Naive thymus-derived CD8-positive, alpha-beta T cell (primary cell): ENCODE measurements around the gene ZIM2. TPM values are rescaled to one million over a fixed set of nuclear protein-coding genes. Genes with fewer than 3 reads are reported as not detected.

Experiments used
- ATAC-seq, 2 donors: fragments of 150-1000 bp; cut with Tn5 transposase in 1 of 2; sonication (Bioruptor Pico), chemical (Tn5 transposase) in 1 of 2; 1 replicate in 1 of 2; 2 replicates in 1 of 2; pipeline ENCODE4 v1.10.0; 2021; ENCODE audit warnings: mild to moderate bottlenecking in 2 of 2, moderate library complexity in 2 of 2
- POLR2A ChIA-PET: fragments of 350-600 bp; sonication (Branson Sonifier 250); formaldehyde crosslinking; loops from one replicate; lab custom pipeline; 2021; ENCODE audit warnings: antibody characterized with exemption; lab: Charles Lee
- DNase-seq, 10 donors: peaks; one replicate each; pipeline versions ENCODE4 v3.0.0 to v3.0.0-alpha.2; 2020 to 2022
- H3K27ac Mint-ChIP-seq, 10 donors: one replicate each; pipeline ENCODE4 v1.8.0; 2020 to 2022; ENCODE audit warnings: mild to moderate bottlenecking in 10 of 10, mixed read lengths in 10 of 10, moderate library complexity in 4 of 10, inconsistent platforms in 1 of 10
- H3K27me3 Mint-ChIP-seq, 5 donors: one replicate each; pipeline ENCODE4 v1.8.0; 2021 to 2022; ENCODE audit warnings: mixed read lengths in 5 of 5
- H3K36me3 Mint-ChIP-seq, 3 donors: one replicate each; pipeline ENCODE4 v1.8.0; 2020 to 2022; ENCODE audit warnings: mixed read lengths in 3 of 3, mild to moderate bottlenecking in 2 of 3, inconsistent platforms in 1 of 3
- H3K4me1 Mint-ChIP-seq, 4 donors: one replicate each; pipeline ENCODE4 v1.8.0; 2021 to 2022; ENCODE audit warnings: mixed read lengths in 4 of 4
- H3K4me3 Mint-ChIP-seq, 10 donors: one replicate each; pipeline ENCODE4 v1.8.0; 2020 to 2022; ENCODE audit warnings: mild to moderate bottlenecking in 10 of 10, mixed read lengths in 10 of 10, moderate library complexity in 6 of 10, inconsistent platforms in 1 of 10
- H3K9me3 Mint-ChIP-seq, 9 donors: one replicate each; pipeline ENCODE4 v1.8.0; 2020 to 2022; ENCODE audit warnings: mixed read lengths in 9 of 9, mild to moderate bottlenecking in 3 of 9, inconsistent platforms in 1 of 9, moderate library complexity in 1 of 9
- polyA plus RNA-seq, 3 donors: library from polyadenylated mRNA; unstranded; fragments of 300-500 nt; fragmentation: Illumina TruSeq; gene quantifications; one replicate each; pipeline ENCODE4 v1.2.3, GENCODE V29; 2021
- total RNA-seq, 8 experiments: library from RNA in 2 of 8; stranded (reverse) in 2 of 8; gene quantifications; one replicate each; pipeline ENCODE4 v1.2.3 and lab custom pipeline; 2021 to 2026

The ZIM2 gene
- total and polyA plus RNA-seq, 5 experiments from 2014 or later: not detected

GRCh38 chr19:56823417-56823816, 17.1 kb downstream of the ZIM2 start:
- ATAC-seq (no peak), DNase-seq (no peak)
- H3K9me3 Mint-ChIP-seq: peaks cover 12 to 85% (median 43%) of the 10 kb centered on the region in 9 donors
- no peak overlapping the region for H3K27ac Mint-ChIP-seq
- H3K4me1 Mint-ChIP-seq: no peaks in the 10 kb centered on the region
- POLR2A ChIA-PET: no interaction called here
- H3K27me3 Mint-ChIP-seq: peaks cover 0 to 6% (median 0%) of the 10 kb centered on the region in 5 donors
- H3K36me3 Mint-ChIP-seq: peaks cover 0 to 41% (median 3%) of the 10 kb centered on the region in 3 donors
- H3K4me3 Mint-ChIP-seq: no peak overlapping the region

- POLR2A ChIA-PET: no interaction called here
Observed at GRCh38 chr19:56822755-56823154, 17.8 kb downstream of the ZIM2 start.

GRCh38 chr19:56821675-56822074, 18.9 kb downstream of the ZIM2 start:
- Mint-ChIP-seq H3K4me1 (peaks cover 0 to 2% (median 0%) of the 10 kb centered on the region in 4 donors), H3K9me3 (peaks cover 26 to 88% (median 59%) of the 10 kb centered on the region in 9 donors), H3K36me3 (peaks cover 0 to 42% (median 3%) of the 10 kb centered on the region in 3 donors), H3K27ac (no peak overlapping the region), H3K4me3 (no peak overlapping the region), H3K27me3 (peaks cover 0 to 11% (median 0%) of the 10 kb centered on the region in 5 donors)
- ATAC-seq: no peak
- POLR2A ChIA-PET: no interaction called here
- no peak for DNase-seq

More at GRCh38 chr19:56822755-56823154, 17.8 kb downstream of the ZIM2 start:
- DNase-seq (no peak), ATAC-seq (no peak)
- Mint-ChIP-seq H3K27ac (no peak overlapping the region), H3K27me3 (peaks cover 0 to 10% (median 0%) of the 10 kb centered on the region in 5 donors), H3K36me3 (peaks cover 0 to 42% (median 3%) of the 10 kb centered on the region in 3 donors), H3K9me3 (peaks cover 19 to 87% (median 49%) of the 10 kb centered on the region in 9 donors), H3K4me3 (no peak overlapping the region), H3K4me1 (peaks cover 0 to 2% (median 0%) of the 10 kb centered on the region in 4 donors)

- Mint-ChIP-seq H3K4me1 (peaks cover 0 to 2% (median 0%) of the 10 kb centered on the region in 4 donors), H3K27ac (no peak overlapping the region), H3K9me3 (peaks cover 25 to 88% (median 59%) of the 10 kb centered on the region in 9 donors), H3K4me3 (no peak overlapping the region), H3K36me3 (peaks cover 0 to 47% (median 5%) of the 10 kb centered on the region in 3 donors), H3K27me3 (peaks cover 0 to 11% (median 0%) of the 10 kb centered on the region in 5 donors)
- POLR2A ChIA-PET: no interaction called here
- ATAC-seq (no peak), DNase-seq (no peak)
Observed at GRCh38 chr19:56821209-56821608, 19.3 kb downstream of the ZIM2 start.

- Mint-ChIP-seq H3K9me3 (peaks cover 23 to 94% (median 68%) of the 10 kb centered on the region in 9 donors), H3K4me1 (peaks cover 0 to 2% (median 0%) of the 10 kb centered on the region in 4 donors), H3K36me3 (peaks cover 0 to 60% (median 5%) of the 10 kb centered on the region in 3 donors), H3K4me3 (no peak overlapping the region), H3K27me3 (peaks cover 0 to 11% (median 0%) of the 10 kb centered on the region in 5 donors), H3K27ac (no peak overlapping the region)
- POLR2A ChIA-PET: no interaction called here
- no peak for DNase-seq
- no peak for ATAC-seq
Observed at GRCh38 chr19:56819166-56819565, 21.4 kb downstream of the ZIM2 start.

- H3K9me3 Mint-ChIP-seq: peaks cover 17 to 88% (median 55%) of the 10 kb centered on the region in 9 donors
Observed at GRCh38 chr19:56814656-56815055, 25.9 kb downstream of the ZIM2 start.

GRCh38 chr19:56813531-56813930, 27.0 kb downstream of the ZIM2 start:
- POLR2A ChIA-PET: no interaction called here
- Mint-ChIP-seq H3K4me3 (no peak overlapping the region), H3K27me3 (peaks cover 0 to 5% (median 0%) of the 10 kb centered on the region in 5 donors), H3K9me3 (peaks cover 12 to 86% (median 51%) of the 10 kb centered on the region in 9 donors), H3K36me3 (peaks cover 0 to 45% (median 3%) of the 10 kb centered on the region in 3 donors), H3K27ac (no peak overlapping the region), H3K4me1 (peaks cover 0 to 2% (median 0%) of the 10 kb centered on the region in 4 donors)
- DNase-seq: no peak
- ATAC-seq: no peak

More at GRCh38 chr19:56814656-56815055, 25.9 kb downstream of the ZIM2 start:
- DNase-seq (no peak), ATAC-seq (no peak)
- Mint-ChIP-seq H3K27ac (no peak overlapping the region), H3K27me3 (peaks cover 0 to 5% (median 0%) of the 10 kb centered on the region in 5 donors), H3K4me1 (peaks cover 0 to 2% (median 0%) of the 10 kb centered on the region in 4 donors), H3K4me3 (no peak overlapping the region), H3K36me3 (peaks cover 0 to 48% (median 3%) of the 10 kb centered on the region in 3 donors)
- POLR2A ChIA-PET: no interaction called here

GRCh38 chr19:56811480-56811879, 29.0 kb downstream of the ZIM2 start:
- no peak overlapping the region for H3K27ac Mint-ChIP-seq
- ATAC-seq (no peak), DNase-seq (no peak)
- H3K9me3 Mint-ChIP-seq: peaks cover 0 to 86% (median 46%) of the 10 kb centered on the region in 9 donors
- no peaks in the 10 kb centered on the region for H3K4me1 Mint-ChIP-seq
- H3K4me3 Mint-ChIP-seq: no peak overlapping the region
- H3K36me3 Mint-ChIP-seq: peaks cover 0 to 38% (median 4%) of the 10 kb centered on the region in 3 donors
- H3K27me3 Mint-ChIP-seq: no peaks in the 10 kb centered on the region
- POLR2A ChIA-PET: no interaction called here

- DNase-seq: no peak
- ATAC-seq: no peak
- H3K36me3 Mint-ChIP-seq: peaks cover 0 to 31% (median 6%) of the 10 kb centered on the region in 3 donors
- peaks cover 7 to 86% (median 48%) of the 10 kb centered on the region in 9 donors for H3K9me3 Mint-ChIP-seq
- H3K4me1 Mint-ChIP-seq: no peaks in the 10 kb centered on the region
- no peaks in the 10 kb centered on the region for H3K27me3 Mint-ChIP-seq
- H3K27ac Mint-ChIP-seq: no peak overlapping the region
- no peak overlapping the region for H3K4me3 Mint-ChIP-seq
- POLR2A ChIA-PET: no interaction called here
Observed at GRCh38 chr19:56810260-56810659, 30.3 kb downstream of the ZIM2 start.

- no peak overlapping the region for H3K4me3 Mint-ChIP-seq
- ATAC-seq: no peak
- no peaks in the 10 kb centered on the region for H3K4me1 Mint-ChIP-seq
- peaks cover 7 to 87% (median 52%) of the 10 kb centered on the region in 9 donors for H3K9me3 Mint-ChIP-seq
- H3K36me3 Mint-ChIP-seq: peaks cover 0 to 35% (median 6%) of the 10 kb centered on the region in 3 donors
- H3K27me3 Mint-ChIP-seq: no peaks in the 10 kb centered on the region
- DNase-seq: no peak
- POLR2A ChIA-PET: no interaction called here
- H3K27ac Mint-ChIP-seq: no peak overlapping the region
Observed at GRCh38 chr19:56808717-56809392, 31.7 kb downstream of the ZIM2 start.

- no peak overlapping the region for H3K27ac Mint-ChIP-seq
- no peak for ATAC-seq
- peaks cover 7 to 87% (median 52%) of the 10 kb centered on the region in 9 donors for H3K9me3 Mint-ChIP-seq
- peaks cover 0 to 39% (median 6%) of the 10 kb centered on the region in 3 donors for H3K36me3 Mint-ChIP-seq
- H3K4me1 Mint-ChIP-seq: no peaks in the 10 kb centered on the region
- no peak overlapping the region for H3K4me3 Mint-ChIP-seq
- no peak for DNase-seq
- POLR2A ChIA-PET: no interaction called here
- peaks cover 0 to 1% (median 0%) of the 10 kb centered on the region in 5 donors for H3K27me3 Mint-ChIP-seq
Observed at GRCh38 chr19:56806639-56807038, 33.9 kb downstream of the ZIM2 start.

- peaks cover 0 to 58% (median 0%) of the 10 kb centered on the region in 3 donors for H3K36me3 Mint-ChIP-seq
- no peak overlapping the region for H3K27ac Mint-ChIP-seq
- POLR2A ChIA-PET: interaction anchor here (0.6 kb wide), 1 partner anchor 94 kb away, joined by 6 read pairs; no protein-coding TSS in a partner anchor
- H3K9me3 Mint-ChIP-seq: peaks cover 30 to 86% (median 59%) of the 10 kb centered on the region in 9 donors
- H3K4me3 Mint-ChIP-seq: no peak overlapping the region
- no peaks in the 10 kb centered on the region for H3K4me1 Mint-ChIP-seq
- ATAC-seq: no peak
- DNase-seq: no peak
- H3K27me3 Mint-ChIP-seq: no peaks in the 10 kb centered on the region
Observed at GRCh38 chr19:56778351-56778750, 62.2 kb downstream of the ZIM2 start.

GRCh38 chr19:56769650-56770049, 70.9 kb downstream of the ZIM2 start:
- H3K4me1 Mint-ChIP-seq: peaks cover 5 to 11% (median 7%) of the 10 kb centered on the region in 4 donors
- H3K27me3 Mint-ChIP-seq: peaks cover 0 to 13% (median 6%) of the 10 kb centered on the region in 5 donors
- no peak for DNase-seq
- ATAC-seq: no peak
- no peak overlapping the region for H3K4me3 Mint-ChIP-seq
- H3K27ac Mint-ChIP-seq: no peak overlapping the region
- peaks cover 15 to 68% (median 40%) of the 10 kb centered on the region in 9 donors for H3K9me3 Mint-ChIP-seq
- H3K36me3 Mint-ChIP-seq: peaks cover 0 to 45% (median 16%) of the 10 kb centered on the region in 3 donors
- POLR2A ChIA-PET: no interaction called here
